Pons (tissue), 1 donor: ENCODE measurements around the gene SCN8A.

ENCODE experiments used
- DNase-seq: peaks from one replicate; pipeline ENCODE4 v3.0.0-alpha.2; 2016; ENCODE audit warnings: low spot score

SCN8A gene

DNA sequence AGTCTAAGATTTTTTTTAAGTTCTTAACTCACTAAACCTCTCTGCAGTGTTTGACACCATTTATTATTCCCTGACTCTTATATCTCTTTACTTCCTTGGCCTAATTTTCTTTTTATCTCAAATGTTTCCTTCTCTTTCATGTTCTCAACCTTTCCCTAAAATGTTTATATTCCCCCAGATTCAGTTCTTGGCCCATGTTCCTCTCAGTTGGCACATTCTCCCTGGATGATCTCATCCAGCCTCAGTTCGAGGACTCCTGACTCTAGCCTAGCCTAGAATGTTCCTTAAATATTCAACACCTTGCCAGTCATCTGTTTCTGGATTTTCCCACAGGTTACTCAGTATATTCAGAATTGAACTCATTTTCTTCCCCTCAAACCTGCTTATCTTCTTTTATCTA, 81.3 kb downstream of the SCN8A start:
- no peak for DNase-seq

DNA sequence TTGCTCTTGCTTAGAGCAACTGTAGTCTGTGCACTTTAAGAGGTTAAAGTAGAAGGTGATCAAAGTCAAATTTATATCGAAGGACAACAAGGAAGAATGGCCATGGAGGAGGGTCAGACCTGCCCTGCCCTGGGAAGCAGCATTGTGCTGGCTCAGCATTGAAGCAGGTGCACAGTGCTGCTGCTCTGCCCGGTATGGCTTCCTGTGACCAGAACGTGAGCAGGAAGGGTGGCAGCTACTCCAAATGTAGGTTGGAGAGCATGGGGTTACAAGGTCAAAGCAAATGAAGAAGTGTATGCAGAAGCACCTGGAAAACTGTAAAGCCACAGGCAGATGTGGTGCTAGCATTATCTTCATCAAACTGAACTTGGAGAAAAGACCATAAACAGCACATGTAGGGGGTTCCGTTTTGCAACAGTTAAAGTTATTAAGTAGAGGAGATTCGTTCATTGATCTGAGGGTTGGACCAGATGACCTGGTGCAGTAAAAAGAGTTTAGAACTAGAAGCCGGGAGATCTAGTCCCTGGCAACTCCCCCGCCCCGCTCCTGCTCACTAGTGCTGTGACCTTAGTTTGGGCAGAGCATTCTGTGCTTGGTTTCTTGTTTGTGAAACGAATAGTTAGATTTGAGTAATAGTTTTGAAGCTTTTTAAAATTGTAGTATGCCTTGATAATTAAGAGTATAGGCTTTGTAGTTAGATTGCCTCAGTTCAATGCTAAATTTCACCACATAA, 84.2 kb downstream of the SCN8A start:
- no peak for DNase-seq

DNA sequence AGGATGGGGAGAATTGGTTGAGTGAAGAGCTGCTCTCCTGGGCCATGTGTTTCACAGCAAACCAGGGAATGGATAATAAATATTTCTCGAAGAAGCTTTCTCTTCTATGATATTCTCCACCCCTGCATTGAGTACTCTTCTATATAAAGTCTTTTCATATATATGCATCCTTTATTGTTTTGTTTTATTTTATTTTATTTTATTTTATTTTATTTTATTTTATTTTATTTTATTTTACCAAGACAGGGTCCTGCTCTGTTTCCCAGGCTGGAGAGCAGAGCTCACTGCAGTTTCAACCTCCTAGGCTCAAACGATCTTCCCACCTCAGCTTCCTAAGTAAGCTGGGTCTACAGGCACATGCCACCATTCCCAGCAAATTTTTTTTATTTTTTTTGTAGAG, 85.8 kb downstream of the SCN8A start:
- no peak for DNase-seq

DNA sequence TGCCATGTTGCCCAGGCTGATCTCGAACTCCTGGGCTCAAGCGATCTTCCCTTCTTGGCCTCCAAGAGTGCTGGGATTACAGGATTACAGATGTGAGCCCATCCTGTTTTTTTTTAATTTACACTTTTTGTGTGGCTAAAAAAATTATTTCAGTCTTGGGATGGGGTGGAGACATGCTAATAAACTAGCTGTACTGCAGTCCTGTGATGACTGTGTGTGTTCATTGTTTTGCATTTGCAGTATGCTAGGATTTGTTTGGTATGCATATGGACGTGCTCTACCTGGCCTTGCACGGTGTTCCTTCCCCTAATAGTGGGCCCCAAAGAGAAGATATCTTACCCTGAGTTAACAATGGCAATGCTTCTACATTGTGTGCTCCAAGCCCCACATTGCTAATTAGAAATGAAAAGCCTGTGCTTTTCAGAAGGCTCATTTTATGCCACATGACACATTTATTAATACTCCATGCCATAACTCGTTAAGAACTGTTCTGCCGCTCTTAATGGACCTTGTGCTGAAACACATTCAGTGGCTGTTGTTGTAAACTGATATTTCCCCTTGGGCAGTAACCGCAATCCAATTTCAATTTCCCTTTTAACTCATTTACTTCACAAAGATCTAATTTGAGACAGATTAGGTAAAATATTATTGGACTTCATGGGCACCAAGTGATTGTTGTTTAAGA, 86.4 kb downstream of the SCN8A start:
- DNase-seq: no peak

DNA sequence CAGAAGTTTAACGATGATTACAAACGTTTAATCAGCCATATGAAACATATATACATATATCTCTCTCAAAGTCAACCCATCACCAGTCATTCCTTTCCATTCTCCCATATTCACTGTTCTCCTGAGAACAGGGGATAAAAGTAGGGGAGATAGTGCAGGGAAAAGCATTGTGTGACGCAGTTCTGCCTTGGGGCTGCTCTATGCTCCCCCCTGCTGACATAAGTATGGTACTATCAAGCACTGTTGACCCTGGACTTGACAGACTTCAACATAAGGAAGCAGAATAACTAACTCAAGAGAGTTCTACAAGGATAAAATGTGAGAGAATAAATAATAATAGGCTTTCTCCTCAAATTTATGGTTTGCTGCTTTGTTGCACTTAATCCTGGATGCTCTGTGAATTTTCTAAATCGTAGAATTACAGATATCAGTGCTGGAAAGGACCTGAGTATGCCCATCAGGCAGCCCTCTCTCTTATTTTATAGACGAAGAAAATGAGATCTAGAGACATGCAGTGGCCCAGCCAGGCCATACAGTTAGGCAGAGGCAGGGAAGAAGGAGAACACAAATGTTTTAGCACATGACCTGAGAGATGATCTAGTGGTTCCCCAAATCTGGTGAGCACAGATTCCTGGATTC, 87.2 kb downstream of the SCN8A start:
- DNase-seq: peak; percentile 66

DNA sequence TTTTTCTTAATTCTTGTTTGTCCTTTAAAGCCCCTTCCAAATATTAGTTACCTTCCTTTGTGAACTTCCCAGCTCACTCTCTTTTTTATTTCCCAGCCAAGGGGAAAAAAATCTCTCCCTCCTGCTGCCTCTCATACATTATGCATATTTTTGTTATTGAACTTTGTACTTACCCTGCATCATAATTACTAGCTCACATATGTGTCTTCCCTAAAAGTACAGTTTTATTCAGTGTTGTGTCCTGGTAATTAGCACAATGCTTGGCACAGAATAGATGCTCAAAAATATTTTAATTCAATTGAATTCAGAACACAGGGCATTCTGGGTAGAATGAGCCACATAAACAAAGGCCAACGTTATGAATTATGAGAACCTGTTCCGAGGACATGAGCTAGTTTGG, 91.9 kb downstream of the SCN8A start:
- no peak for DNase-seq

DNA sequence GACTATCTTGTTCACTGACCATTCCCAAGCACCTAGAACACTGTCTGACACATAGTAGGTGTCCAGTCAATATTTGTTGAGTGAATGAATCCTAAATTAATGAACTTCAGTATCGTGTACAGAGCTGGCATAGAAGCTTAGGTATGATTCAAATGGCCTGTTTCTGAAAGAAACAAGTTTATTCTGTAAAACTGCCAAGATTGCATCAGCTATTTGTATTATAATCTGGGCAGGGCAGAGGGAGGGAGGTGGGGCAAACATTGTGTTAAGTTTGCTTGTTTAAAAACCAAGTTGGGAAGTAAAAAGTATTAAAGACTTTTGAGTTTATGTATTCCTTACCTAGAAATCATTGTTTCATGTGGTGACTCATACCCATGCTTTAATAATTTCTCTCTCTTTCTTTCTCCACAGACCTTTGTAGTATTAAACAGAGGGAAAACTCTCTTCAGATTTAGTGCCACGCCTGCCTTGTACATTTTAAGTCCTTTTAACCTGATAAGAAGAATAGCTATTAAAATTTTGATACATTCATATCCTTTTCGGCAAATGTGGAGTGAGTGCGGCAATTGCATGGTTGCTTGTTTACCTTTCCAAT, 92.8 kb downstream of the SCN8A start:
- no peak for DNase-seq

DNA sequence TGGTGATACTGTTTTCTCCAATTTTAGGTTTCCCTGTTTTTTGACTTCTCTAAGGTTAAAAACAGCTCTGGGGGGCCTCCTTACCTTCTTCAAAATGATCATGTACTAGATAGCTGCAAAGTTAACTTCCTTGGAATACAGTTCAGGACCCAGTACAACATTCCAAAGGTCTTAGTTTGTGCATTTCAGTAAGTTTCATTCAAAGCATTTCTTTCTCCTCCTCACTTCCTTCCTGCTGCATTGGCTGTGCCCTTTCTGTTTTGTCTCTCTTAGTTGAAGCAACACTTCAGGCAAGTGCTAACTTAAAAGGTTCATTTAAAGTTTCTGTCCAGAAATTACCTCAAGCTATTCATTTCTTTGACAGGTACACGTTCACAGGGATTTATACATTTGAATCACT, 95.7 kb downstream of the SCN8A start:
- DNase-seq: no peak

DNA sequence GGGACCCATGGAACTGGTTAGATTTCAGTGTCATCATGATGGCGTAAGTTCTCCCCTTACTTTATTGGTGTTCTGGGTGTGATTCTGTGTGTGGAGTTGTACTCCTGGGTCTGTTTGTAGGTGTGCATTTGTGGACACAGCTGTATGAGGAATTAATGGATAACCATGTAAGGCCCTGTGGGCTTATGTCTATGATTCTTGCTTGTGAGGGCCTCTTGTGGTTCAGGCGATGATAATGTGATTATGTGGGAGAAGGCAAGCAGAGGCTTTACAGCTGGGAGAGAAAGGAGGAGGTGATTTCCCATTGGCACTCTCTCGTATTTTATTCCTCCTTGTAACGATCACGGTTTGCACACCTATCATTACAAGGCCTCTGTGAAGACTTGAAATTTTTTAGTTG, 96.1 kb downstream of the SCN8A start:
- no peak for DNase-seq

DNA sequence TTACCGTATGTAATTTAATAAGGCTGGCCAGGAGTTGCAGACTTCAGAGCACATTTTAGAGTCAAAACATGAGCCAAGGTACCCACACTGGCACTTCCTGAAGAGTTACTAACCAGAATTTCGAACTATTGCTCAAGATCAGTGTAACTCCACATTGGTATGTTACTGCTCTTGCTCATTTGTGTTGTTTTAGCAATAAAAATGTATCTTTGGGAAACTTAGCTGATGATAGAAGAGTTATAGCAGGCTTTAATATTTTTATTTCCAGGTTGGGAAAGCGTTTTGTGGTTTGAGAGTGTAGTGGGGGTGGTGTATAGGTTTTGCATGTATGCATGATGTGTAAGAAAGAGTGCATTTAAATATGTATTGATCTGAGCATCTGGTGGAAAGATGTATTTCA, 96.6 kb downstream of the SCN8A start:
- no peak for DNase-seq

DNA sequence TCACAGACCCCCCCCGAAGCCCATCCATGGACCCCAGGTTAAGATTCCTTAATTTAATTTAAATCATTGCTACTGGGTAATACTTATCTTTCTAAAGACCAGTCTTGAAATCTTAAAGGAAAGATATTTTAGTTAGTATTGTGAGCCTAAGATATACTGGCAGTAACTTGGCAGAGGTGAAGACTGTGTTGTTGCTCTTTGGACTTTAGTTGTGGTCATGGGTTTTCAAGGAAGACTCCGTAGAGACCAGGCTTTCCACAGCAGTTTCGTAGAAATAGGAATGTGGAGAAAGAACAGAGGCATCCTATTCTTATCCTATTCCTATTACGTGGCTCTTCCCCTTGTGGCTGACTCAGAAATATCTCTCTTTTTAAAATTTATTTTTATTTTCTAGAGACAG, 99.0 kb downstream of the SCN8A start:
- DNase-seq: no peak

DNA sequence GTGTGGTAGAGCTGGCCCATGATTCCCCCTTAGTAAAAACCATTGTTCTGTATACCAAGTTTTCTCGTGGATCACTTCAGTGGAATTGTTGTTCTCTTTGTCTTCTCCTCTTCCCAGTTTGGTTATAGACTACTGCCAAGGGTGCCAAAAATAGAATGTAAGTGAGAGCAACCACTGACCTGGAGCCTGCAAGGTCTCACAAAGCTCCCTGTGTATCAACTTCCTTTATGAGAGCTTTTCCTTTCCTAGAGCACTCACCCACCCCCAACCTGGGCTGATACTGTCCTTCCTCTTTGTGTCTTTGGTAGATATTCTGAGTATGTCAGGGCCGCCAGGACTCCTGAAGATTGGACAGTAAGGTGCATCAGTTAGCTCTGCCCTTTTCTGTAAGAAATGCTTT, 101.0 kb downstream of the SCN8A start:
- DNase-seq: no peak

DNA sequence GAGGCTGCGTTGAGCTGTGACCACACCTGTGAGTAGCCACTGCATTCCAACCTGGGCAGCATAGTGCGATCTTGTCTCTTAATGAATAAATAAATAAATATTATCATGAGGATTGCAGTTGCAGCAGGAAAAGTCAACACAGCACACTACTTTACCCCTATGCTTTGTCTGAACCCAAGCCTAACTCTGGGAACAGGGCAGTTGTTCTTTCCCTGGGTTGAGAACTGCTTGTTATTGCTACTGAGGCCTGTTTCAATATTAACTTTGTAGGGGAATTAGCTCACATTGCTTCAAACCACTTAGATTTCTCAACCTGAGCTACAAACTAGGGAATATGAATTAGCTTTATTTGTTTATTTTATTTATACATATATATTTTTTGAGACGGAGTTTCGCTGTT, 102.5 kb downstream of the SCN8A start:
- DNase-seq: no peak

DNA sequence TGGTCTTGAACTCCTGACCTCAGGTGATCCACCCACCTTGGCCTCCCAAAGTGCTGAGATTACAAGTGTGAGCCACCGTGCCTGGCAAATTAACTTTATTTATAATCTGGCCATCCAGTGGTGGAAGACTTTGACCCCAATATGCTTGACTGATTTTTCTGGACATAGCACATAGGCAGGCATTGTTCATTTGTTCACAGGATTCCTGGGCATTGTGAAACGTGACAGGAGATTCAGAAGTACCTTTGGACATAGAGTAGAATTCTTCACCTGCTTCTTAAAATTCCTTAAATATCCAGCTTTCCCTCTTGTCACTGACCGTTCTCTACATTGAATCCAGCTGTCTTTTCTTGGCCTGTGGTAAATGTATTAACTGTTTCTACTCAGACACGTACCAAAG, 103.1 kb downstream of the SCN8A start:
- DNase-seq: no peak

DNA sequence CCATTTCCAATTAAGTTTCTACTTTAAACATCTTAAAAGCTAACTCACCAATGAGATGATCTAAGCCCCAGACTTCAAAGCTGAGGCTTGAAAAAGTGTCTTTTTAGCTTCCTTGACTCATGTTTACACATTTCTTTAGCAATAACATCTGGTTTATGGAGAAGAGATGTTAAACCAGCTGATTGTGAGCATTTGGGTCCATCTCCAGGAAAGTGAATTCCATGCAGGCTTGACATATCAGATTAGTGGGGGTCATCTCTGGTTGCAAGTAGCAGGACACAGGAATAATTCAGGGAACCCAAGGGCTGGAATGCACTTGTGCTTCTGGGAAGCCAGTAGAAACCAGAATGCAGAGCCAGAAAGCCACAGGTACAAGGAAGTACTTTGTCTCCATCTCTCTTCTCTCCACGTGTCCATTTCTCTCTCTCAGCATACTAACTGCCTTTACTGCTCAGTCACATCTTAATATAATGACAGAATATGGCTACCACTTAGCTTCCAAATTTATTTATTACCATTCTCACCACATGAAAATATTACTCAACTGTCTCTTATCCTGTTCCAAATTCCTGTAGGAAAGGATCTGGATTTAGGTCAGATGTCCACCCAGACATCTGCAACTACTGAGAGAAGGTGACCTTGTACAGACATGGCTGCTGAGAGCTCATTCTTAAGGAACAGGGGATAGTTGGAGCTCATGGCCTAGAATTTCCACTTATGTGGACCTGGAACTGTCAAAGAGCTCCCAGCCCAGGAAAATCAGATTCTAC, 104.4 kb downstream of the SCN8A start:
- no peak for DNase-seq

DNA sequence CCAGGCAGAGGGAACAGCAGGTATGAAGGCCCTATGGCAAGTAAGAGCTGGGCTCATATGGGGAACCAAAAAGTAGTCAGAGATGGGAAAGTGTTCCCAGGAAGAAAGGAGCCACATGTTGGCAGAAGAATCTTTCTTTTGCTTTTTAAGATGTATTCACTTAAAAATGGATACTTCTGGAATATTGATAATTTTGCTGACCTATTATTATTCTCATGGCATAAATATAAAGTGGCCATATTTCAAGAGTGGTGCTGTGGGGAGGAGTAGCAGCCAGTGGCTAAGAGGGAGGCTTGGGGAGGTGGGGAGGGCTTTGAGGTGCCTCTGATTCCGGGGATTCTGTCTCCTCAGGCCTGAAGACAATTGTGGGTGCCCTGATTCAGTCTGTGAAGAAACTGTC, 108.2 kb downstream of the SCN8A start:
- DNase-seq: no peak

DNA sequence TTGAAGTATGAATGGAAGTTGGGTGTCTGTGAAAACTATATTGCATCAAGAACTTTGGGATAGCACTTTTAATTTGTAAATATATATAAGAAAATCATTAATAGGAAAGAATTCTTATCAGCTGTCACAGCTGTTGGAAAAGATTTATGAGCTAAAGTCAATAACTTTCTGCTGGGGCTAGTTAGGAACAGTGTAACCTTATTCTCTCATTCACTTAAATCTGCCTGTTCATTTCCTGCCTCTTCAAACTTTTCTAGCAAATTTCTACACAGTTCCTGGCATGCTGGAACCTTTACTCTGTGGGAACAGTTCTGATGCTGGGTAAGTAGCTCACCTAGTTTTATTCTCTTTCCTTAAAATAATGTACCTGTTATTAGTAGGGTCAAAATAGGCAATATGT, 109.9 kb downstream of the SCN8A start:
- DNase-seq: no peak

DNA sequence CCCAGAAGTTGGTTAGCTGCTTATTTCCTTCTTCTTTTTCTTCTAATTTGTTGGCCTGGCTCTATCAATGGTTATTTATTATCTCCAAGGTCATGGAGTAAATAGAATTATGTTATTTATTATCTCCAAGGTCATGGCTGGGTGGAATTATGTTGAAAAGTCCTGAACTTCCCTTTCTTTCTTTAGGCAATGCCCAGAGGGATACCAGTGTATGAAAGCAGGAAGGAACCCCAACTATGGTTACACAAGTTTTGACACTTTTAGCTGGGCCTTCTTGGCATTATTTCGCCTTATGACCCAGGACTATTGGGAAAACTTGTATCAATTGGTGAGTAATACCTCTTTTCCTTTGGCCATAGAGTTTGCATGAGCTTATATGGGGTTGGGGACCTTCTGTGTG, 111.6 kb downstream of the SCN8A start:
- no peak for DNase-seq

DNA sequence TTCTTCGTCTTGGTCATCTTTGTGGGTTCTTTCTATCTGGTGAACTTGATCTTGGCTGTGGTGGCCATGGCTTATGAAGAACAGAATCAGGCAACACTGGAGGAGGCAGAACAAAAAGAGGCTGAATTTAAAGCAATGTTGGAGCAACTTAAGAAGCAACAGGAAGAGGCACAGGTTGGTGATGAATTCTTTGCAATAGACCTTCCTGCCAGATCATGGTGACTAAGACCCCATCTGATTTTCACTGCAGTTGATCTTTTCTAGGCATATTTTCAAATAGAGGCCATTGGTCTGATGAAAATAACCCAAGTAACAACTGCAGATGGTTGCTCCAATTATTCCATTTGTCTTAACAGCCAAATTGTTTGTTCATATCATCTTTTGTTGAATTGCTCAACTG, 114.4 kb downstream of the SCN8A start:
- DNase-seq: no peak

DNA sequence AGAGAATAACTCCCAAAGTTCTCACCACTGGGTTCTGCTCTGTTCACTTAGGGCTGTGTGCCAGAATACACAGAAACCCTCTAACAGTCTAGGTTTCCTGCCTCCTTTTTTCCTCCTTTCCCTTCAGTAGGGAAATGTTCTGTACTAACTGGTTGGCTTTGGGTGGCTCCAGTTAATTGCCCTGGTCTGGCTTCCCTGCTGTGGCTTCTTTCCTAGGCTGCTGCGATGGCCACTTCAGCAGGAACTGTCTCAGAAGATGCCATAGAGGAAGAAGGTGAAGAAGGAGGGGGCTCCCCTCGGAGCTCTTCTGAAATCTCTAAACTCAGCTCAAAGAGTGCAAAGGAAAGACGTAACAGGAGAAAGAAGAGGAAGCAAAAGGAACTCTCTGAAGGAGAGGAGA, 115.2 kb downstream of the SCN8A start:
- DNase-seq: no peak

DNA sequence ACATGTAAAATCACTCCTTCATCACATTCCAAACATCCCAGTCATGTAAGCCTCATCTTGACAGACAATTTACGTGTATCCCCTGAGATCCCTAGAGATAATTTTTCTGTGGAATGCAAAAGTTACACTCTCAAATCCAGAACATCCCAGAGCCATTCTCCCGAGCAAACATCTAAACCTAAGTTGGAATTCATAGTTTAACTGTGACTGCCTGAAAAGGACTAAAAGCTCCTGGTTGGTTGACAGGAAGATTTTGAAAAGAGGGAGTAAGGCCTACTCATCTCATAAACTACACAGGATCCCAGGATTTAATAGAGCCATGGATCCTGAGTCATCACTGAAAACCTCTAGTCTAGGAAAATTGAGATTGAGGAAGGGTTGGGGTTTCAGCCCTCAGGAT, 123.6 kb downstream of the SCN8A start:
- no peak for DNase-seq

DNA sequence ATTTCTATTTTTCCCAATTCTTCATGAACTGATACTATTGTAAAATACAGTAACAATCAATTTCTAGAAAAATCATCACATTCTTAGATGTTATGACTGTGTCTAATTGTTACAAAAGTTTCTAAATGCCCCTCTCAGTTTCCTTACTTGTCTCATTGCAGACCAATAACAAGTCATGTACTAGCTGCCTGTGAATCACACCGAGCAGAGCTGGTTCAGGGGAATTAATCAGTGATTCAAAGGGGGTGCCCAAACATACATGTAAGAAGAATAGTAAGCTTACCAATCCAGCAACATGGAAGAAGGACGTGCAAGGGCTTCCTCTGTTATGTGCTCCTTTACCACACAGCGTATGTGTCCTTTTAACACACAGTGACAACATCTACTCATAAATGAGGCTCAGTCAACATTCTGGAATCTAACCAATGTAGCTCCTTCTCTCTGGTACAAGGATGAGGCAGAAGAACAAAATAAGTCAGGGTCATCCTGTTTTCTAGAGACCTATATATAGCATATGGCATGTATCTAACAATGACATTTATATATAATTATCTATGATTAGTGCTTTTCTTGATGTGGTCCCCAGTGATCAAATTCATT, 126.4 kb downstream of the SCN8A start:
- DNase-seq: no peak
